Neural crest cell (in vitro differentiated cells): ENCODE data around the gene DCTPP1. TPM values are rescaled to one million over a fixed set of nuclear protein-coding genes. Genes with fewer than 3 reads are reported as not detected.
A peak's percentile ranks its signal among the peaks of the same experiment; 100 is the strongest.

Source experiments
- DNase-seq: peaks from one replicate; pipeline ENCODE4 v3.0.0; 2021; ENCODE audit warnings: low read depth, mixed read lengths, low spot score
- H3K27ac Mint-ChIP-seq: one replicate; pipeline ENCODE4 v1.8.0; 2021; ENCODE audit warnings: mild to moderate bottlenecking, mixed read lengths; ENCODE audit not compliant: unreplicated experiment
- H3K27me3 Mint-ChIP-seq: 2 replicates; pipeline ENCODE4 v1.8.0; 2021; ENCODE audit warnings: low read depth, mild to moderate bottlenecking, mixed read lengths
- H3K36me3 Mint-ChIP-seq: 2 replicates; pipeline ENCODE4 v1.8.0; 2021; ENCODE audit warnings: low read depth, mild to moderate bottlenecking, mixed read lengths
- H3K4me1 Mint-ChIP-seq: 2 replicates; pipeline ENCODE4 v1.8.0; 2021; ENCODE audit warnings: mixed read lengths
- H3K4me3 Mint-ChIP-seq: one replicate; pipeline ENCODE4 v1.8.0; 2021; ENCODE audit warnings: mild to moderate bottlenecking, mixed read lengths
- H3K9me3 Mint-ChIP-seq: 2 replicates; pipeline ENCODE4 v1.8.0; 2021; ENCODE audit warnings: mixed read lengths
- total RNA-seq: library from RNA; stranded (reverse); gene quantifications from 2 replicates; pipeline ENCODE4 v1.2.1, GENCODE V29; 2021
- TF ChIP-seq, protein P1 (sequence below): fragments of 200-600 bp; sonication (generic); conservative IDR thresholded peaks from 2 replicates; pipeline ENCODE4 v1.5.0; 2021; ENCODE audit warnings: antibody characterized with exemption, mild to moderate bottlenecking

Gene DCTPP1
- total RNA-seq, 1 donor from 2014 or later: 94.3 TPM

DNA sequence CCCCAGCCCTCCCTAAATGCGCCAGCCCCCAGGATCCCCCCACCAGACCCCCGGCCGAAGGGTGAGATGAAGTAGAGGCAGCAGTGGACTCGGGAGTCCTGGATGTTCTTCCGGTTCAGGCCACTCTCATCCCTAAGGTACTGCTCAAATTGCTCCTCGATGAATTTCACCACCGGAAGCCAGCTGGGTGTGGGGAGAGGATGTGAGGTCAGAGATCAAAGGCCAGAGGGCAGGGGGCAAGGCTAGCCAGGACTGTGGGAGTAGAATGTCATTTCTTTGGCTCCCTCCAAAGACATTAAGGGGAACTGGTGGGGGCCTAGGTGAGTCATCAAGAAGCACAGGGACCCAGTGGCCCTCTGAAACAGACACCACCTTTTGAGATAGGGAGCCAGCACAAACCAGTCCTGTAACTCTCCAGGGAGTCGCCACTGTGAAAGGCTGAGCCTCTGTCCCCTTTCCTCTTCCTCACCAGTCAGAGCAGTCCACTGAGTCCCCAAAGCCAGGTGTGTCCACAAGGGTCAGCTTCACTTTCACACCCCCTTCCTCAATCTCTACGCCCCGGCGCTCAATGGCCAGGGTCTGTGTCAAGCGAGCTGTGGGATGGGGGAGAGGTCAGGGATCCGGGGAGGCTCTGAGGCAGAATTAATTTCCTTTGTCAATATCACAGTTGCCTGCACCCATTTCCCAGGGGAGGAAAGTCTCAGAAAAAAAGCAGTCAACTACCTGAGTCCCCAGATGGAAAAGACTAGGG lies 48.4 kb downstream of the DCTPP1 start:
- peaks cover 2% of the 10 kb centered on the region for H3K27me3 Mint-ChIP-seq
- H3K4me3 Mint-ChIP-seq: peak overlapping the region; percentile 64
- peaks cover 42% of the 10 kb centered on the region for H3K4me1 Mint-ChIP-seq
- H3K27ac Mint-ChIP-seq: peak overlapping the region; percentile 57
- H3K36me3 Mint-ChIP-seq: peaks cover 3% of the 10 kb centered on the region
- H3K9me3 Mint-ChIP-seq: no peaks in the 10 kb centered on the region
- no peak for DNase-seq
- TF ChIP-seq, protein P1, sequence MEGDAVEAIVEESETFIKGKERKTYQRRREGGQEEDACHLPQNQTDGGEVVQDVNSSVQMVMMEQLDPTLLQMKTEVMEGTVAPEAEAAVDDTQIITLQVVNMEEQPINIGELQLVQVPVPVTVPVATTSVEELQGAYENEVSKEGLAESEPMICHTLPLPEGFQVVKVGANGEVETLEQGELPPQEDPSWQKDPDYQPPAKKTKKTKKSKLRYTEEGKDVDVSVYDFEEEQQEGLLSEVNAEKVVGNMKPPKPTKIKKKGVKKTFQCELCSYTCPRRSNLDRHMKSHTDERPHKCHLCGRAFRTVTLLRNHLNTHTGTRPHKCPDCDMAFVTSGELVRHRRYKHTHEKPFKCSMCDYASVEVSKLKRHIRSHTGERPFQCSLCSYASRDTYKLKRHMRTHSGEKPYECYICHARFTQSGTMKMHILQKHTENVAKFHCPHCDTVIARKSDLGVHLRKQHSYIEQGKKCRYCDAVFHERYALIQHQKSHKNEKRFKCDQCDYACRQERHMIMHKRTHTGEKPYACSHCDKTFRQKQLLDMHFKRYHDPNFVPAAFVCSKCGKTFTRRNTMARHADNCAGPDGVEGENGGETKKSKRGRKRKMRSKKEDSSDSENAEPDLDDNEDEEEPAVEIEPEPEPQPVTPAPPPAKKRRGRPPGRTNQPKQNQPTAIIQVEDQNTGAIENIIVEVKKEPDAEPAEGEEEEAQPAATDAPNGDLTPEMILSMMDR: no peak

DNA sequence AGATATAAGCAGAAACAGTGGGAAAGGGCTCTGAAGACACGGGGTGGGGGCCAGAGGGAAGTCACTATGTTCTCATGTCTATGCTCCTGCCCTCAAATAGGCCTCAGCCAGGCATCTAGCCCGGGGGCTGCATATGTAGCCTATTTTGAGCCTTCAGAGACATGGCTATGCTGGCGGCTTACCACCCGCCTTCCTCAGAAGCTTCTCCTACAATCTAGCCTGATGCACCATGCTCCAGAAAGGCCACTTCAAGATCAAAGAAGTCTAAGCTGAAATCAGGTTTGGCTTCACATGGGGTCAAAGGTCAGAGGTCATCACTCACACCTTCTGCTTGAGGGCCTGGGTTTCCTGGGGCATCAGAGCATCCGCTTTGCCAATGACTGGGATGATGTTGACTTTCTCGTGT lies 49.0 kb downstream of the DCTPP1 start:
- Mint-ChIP-seq H3K27me3 (peaks cover 2% of the 10 kb centered on the region), H3K36me3 (peaks cover 3% of the 10 kb centered on the region), H3K9me3 (no peaks in the 10 kb centered on the region), H3K4me3 (peak overlapping the region; percentile 99), H3K4me1 (peaks cover 42% of the 10 kb centered on the region), H3K27ac (no peak overlapping the region)
- DNase-seq: no peak
- TF ChIP-seq, protein P1: no peak

DNA sequence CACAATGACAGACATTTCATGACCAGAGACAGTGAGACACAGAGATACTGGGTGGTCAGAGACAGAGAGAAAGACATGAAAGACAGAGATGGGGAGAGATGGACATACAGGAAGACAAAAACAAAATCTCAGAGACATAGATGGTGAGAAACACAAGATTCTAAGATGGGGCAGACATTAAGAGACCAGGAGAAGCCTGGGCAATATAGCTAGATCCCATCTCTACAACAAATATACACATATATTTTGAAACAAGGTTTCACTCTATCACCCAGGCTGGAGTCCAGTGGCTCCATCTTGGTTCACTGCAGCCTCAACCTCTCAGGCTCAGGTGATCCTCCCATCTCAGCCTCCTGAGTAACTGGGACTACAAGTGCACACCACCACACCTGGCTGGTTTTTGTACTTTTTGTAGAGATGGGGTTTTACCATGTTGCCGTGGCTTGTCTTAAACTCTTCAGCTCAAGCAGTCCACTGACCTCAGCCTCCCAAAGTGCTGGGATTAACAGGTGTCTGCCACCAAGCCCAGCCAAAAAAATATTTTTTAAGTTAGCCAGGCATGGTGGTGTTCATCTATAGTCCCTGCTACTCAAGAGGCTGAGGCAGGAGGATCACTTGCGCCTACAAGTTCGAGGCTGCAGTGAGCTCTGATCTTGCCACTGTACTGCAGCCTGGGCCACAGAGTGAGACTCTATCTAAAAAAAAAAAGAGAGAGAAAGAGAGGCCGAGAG lies 49.6 kb downstream of the DCTPP1 start:
- peaks cover 2% of the 10 kb centered on the region for H3K27me3 Mint-ChIP-seq

DNA sequence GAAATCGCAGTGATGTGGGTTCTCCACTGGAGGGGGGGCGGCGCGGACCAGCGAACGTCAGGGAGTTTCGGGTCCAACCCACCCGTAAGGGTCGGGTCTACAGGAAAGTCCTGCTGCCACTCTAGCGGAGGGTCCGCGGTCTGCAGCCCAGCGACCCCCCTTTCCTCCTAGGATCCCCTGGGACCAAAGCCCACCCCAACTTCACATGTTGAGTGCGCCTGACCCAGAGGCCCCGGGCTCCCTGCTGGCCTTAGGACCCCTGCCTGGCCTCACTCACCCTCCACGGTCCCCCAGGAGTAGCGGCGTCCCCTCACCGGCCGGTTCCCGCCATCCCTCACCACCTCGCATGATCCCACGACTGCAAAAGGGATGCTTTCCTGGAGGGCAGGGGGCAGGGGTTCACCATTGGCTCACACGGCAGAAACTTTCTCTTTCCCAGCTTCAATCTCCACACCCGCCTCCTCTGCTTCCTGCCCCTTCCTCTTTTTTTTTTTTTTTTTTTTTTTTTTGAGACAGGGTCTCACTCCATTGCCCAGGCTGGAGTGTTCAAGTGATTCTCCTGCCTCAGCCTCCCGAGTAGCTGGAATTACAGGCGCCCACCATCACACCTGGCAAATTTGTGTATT lies 50.6 kb downstream of the DCTPP1 start:
- H3K9me3 Mint-ChIP-seq: no peaks in the 10 kb centered on the region
- H3K4me3 Mint-ChIP-seq: peak overlapping the region; percentile 99
- H3K27ac Mint-ChIP-seq: no peak overlapping the region
- DNase-seq: no peak
- peaks cover 3% of the 10 kb centered on the region for H3K36me3 Mint-ChIP-seq
- H3K27me3 Mint-ChIP-seq: peaks cover 2% of the 10 kb centered on the region
- TF ChIP-seq, protein P1: no peak
- peaks cover 42% of the 10 kb centered on the region for H3K4me1 Mint-ChIP-seq

More for the DNA sequence above, 49.6 kb downstream of the DCTPP1 start:
- H3K27ac Mint-ChIP-seq: no peak overlapping the region
- peaks cover 42% of the 10 kb centered on the region for H3K4me1 Mint-ChIP-seq
- H3K9me3 Mint-ChIP-seq: no peaks in the 10 kb centered on the region
- no peak for DNase-seq
- H3K36me3 Mint-ChIP-seq: peaks cover 3% of the 10 kb centered on the region
- peak overlapping the region; percentile 99 for H3K4me3 Mint-ChIP-seq
- TF ChIP-seq, protein P1: no peak

DNA sequence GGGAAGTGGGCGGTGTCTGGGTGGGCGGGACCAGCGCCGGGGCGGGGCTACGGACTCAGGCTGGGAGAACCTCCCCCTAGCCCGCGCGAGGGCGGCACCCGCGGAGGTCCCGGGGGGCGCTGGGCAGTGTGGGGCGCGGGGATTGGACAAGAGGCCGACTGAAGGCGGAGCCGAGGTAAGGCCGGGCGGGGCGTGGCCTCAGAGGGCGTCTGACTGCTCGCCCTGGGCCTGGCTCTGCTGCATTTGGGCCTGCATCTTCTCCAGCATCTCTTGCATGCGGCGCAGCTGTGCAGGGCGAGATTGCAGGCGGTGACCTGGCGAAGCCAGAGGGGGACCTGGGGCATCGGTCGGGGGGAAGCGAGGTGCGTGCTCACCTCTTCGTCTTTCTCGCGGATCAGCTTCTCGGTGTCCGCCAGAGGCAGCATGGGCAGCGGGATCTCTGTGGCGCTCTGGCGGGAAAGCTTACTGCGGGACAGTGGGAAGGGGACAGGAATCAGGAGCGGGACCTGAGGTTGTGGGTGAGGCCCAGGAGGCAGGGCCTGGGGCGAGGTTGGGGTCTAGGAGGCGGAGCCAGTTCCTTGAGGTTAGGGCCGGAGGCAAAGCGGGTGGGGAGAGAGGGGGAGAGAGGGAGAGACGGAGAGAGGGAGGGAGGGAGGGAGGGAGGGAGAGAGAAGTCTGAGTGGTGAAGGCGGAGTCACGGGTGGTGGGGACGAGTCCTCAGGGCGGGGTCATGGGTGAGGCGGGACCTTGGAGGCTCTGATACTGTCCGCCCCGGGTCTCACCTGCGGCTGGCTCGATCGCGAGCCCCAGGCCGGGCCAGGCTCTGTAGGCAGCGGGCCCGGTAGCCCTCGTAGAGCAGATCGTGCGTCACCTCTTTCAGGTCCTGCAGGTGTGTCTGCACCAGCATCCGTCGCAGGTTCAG lies 51.3 kb downstream of the DCTPP1 start:
- no peaks in the 10 kb centered on the region for H3K27me3 Mint-ChIP-seq
- peaks cover 39% of the 10 kb centered on the region for H3K4me1 Mint-ChIP-seq
- peak overlapping the region; percentile 100 for H3K27ac Mint-ChIP-seq
- H3K36me3 Mint-ChIP-seq: peaks cover 3% of the 10 kb centered on the region
- DNase-seq: peak; percentile 97
- H3K4me3 Mint-ChIP-seq: peak overlapping the region; percentile 99
- TF ChIP-seq, protein P1: peak; percentile 22
- no peaks in the 10 kb centered on the region for H3K9me3 Mint-ChIP-seq
